NCI-H345 treated with DMSO at 0.1 percent for 48 hours (cell line): ENCODE measurements around the gene VPS52.
A peak's percentile ranks its signal among the peaks of the same experiment; 100 is the strongest.

Experiments
- DNase-seq: peaks from one replicate; lab custom pipeline; 2025; ENCODE audit not compliant: unreplicated experiment; lab: John Stamatoyannopoulos, UW

Gene VPS52

DNA sequence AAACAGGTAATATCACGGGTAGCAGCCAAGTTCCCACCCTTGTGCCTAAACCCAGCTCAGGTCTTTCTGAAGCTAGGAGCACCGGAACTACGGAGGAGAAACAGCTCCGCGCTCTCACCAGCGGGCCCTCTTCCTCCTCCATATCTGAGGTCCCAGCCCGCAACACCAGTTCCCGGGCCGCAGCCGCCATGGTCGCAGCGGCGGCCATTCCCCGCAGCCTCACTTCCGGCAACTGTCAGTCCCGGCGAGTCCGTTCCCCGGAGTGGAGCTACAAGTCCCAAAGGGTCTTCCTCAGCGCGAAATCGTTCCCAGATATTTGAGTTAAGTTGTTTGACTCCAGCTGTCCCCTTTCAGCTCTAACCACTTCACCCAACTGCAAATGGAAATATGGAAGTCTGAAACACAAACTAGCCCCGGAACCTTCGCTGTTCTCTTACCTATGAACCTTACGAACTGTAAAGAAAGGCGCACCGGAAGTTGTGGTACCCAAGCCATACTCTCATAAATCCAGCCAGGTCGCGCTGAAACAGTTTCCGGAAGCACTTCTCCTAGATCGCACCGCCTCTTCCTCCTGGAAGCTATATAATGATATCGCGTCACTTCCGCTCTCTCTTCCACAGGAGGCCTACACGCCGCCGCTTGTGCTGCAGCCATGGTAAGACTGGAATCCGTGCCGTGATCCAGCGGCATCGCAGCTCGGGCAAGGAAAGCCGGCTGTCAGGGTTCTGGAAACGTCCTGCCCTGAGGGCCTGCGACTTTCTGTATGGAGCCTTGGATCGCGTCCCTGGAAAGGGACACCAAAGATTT is at the start of gene VPS52, which contains the start of gene RPS18:
Gene VPS52 (minus strand): TSS at position 409 of the 807 bp plus-strand sequence. CDS start 201 bp downstream, at position 208.
Gene RPS18 (plus strand): TSS at position 608 of the 807 bp plus-strand sequence. CDS start 45 bp downstream, at position 653.
- peak; percentile 96 for DNase-seq

DNA sequence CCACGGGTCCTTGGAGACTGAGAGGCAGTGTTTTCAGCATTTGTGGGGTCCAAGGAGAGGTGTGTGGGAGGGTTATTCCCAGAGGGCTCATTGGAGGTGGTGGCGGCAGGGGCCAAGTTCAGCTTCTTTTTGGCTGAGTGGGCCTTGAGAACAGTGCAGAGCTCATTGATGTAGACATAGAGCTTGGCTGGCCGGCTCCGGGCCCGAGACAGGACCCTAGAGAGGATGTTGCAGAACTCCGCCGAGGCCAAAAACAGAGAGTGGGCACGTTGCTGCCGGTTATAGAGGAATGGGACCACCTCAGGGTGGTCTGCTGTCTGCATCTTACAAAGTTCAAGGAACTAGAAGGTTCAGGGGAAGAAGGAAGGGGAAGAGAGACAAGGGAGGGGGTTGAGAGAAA is 49.6 kb upstream of the VPS52 start:
- no peak for DNase-seq

- DNase-seq, result no peak
Observed at GRCh38 chr6:33320315-33321181, 48.9 kb upstream of the VPS52 start.

GRCh38 chr6:33319939-33320314 is 48.3 kb upstream of the VPS52 start:
- no peak for DNase-seq

DNA sequence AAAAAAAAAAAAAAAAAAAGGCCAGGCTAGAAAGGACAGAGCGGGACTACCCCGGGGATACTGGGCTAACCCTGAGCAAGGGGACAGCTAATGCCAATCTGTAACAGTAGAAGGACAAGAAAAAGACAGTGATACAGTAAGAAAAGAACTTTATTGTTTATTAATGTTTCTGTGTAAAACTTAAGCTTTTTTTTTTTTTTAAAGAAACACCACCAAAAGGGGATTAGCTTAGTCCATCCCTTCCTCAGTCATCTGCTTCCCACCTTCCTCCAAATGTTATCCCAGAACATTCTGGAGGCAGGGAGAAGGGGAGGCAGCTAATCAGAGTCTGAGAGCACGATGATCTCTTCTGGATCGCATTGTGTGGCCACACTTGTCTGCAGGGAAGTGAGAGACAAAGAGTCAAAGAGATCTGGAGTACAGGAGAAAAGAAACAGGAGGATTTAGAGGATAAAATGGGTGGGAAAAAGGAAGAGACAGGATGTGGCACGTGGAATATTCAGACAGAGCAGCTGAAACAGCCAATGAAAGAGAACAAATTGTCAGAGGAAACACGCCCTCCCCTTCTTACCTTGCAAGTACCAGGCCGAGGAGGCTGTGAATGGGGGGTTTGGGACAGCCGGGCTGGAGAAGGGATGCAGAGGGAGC is 46.9 kb upstream of the VPS52 start:
- no peak for DNase-seq

DNA sequence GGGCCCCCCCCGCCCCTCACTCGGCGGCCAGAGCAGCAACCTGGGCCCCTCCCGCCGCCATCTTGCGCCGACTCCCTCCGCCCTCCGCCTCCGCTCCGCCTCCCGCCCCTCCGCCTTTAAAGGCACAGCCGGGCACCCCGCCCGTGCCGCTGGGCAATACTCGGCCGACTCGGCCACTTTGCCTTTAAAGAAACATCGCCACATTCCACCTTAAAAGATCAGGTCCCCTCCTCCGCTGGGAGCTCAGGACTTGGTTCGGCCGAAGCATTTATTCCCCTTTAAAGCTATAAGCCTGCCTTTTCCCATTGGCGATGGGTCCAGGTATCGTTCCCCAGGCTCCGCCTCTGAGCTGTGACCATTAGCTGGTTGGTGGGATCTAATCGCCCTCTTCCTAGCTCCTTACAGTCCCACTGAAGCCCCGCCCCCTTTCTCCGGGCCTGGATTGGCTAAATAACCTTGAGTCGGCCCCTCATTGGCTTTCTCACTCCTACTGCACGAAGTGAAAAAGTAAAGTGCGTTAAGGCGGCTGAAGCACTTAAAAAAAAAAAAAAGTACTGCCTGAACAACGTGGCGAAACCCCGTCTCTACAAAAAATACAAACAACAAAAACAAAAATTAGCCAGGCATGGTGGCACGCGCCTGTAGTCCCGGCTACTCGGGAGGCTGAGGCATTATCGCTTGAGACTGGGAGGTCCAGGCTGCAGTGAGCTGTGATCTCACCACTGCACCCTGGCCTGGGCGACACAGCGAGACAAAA is 46.2 kb upstream of the VPS52 start, which contains the start of gene ZBTB22:
Gene ZBTB22 (minus strand): TSS at position 76 of the 757 bp plus-strand sequence. CDS start 828 bp downstream, outside the sequence.
- peak; percentile 89 for DNase-seq

DNA sequence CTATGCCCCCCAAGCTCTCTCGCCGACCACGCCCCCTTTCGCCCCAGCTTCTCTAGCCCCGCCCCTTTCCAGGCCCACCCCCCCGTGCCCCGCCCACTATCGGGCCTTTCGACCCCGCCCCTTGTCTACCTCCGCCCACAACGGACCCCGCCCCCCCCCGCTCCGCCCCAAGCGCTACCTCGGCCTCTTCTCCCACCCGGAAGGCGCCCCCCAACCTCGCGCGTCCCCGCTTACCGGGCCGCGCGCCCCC is 45.7 kb upstream of the VPS52 start:
- no peak for DNase-seq

DNA sequence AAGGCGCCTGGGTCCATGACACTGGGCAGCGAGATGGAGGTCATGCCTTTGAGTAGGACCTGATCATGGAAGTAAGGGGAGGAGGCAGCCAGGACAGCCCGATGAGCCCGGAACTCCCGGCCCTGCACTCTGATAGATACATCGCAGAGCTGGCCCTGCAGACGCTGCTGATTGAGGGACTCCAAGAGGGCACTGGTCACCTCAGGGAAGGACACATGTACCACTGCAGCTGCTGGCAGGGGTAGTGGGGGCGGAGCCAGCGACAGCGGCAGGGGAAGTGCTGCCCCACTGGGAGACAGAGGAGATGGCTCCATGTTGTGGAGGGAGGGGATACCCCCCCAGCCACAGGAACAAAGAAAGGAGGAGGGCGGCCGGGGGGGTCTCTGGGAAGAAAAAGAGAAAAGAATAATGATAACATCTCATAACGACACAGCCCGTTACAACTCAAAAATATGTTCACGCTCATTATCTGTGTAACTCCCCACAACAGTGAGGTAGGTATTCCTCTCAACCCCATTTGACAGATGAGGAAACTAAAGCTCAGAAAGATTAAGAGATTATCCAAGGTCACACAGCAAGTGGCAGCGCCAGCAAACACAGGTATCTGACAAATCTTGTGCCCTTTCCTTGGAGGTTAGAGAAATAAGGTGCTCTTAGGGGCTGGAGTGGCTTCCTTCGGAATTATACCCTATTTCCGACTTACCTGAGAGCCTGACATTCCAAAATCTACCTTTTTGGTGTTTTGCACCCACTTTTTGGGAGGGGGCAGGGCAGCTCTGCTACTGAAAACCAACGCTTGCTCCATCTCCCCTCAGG is 45.1 kb upstream of the VPS52 start:
- no peak for DNase-seq

DNA sequence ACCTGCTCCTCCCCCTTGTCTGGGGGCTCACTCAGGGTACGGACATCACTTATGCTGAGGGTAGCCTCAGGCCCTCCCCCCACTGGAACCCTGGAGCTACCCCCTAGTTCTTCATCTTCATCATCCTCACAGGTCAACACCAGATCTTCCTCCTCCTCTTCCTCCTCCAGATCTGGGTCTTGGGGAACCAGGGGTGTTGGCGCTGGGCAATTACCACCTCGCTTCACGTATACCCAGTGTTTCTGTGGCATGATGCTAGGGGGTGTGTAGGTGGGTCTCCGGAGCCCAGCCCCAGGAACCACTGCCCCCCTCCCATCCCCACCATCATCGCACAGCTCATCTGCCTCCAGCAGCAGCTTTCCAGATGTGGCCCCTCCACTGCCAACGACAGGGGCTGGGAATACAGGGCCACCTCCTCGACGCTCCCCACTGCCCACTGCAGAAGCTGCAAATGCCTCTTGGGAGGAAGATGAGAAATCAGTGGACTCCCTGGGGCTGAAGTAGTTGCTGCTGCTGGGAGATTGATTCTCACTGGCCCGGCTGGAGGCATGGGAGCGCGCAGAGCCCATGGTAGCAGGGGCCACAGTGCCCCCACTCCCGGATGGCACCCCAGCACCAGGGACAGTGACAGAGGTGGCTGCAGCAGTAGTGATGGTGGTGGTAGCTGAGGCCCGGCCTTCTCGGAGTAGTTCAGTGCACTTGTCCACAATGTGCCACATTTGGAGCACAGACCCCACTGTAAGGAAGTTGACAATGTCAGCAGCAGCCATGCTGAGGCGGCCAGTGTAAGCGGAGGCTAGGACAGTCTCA is 44.3 kb upstream of the VPS52 start:
- DNase-seq, result no peak

DNA sequence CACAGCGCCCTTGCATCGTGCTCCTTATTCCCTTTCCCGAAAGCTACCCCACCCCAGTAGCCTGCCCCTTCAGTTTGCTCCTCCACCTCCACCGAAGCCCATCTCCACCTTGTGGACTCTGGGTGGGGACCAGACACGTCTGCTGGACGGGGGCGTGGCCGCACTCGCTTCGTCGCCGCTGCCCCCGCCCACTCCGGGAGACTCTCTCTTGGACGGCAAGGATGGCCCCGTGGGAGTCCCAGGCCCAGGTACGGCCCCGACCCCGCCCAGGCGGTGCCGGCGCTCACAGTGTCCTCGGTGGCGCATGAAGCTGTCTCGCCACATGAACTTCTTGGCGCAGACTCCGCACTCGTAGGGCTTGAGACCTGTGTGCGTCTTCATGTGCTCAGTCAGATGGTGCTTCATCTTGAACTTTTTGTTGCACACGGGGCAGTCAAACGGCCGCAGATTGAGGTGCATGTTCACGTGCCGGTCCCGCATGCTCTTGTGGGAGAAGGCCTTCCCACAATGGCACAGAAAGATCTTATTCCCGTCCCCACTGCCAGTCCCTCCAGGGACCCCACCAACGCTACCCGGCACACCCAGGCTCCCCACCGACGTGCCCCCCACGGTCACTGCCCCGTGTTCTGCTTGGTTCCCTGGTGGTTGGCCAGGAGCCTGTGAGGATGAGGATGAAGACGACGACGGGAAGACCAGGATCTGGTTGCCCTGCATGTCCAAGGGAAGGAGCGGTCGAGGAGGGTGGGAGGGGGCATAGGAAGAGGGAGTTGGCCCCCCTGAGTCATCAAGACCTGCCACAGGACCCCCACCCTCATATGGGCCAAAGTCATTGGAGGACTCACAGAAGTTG is 43.5 kb upstream of the VPS52 start:
- DNase-seq, result no peak

GRCh38 chr6:33314515-33314942 is 42.9 kb upstream of the VPS52 start:
- DNase-seq, result peak; percentile 21

GRCh38 chr6:33313709-33314514 is 42.2 kb upstream of the VPS52 start, which contains the start of gene TAPBP:
Gene TAPBP, minus strand, starts transcription at chr6:33314078. Its CDS starts 37 bp downstream, at chr6:33314041.
- DNase-seq, result peak; percentile 36

DNA sequence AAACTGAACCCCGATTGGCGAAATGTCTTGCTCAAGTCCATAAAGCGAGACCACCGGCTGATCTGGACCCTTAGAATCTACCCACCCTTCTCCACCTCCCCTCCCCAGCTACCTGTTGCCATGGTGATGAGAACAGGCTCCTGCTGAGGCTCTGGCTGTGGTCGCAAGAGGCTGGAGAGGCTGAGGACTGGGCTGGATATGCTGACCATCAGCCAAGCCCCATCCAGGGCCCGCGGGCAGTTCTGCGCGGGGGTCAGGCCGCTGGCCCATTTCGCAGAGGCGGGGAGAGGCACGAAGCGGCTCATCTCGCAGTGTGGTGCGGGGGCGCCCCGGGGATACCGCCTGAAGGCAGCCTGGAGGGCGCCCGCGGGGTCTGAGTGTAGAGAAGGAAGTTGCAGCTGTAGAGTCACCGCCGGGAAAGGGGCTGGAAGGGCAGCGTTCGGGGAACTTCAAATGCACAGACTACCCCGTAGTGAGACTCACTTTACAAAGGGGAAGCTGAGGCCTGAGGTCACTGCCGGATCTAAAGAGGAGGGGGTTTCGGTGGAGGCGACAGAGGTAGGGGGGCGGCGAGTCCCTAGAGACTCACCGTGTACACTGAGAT is 41.5 kb upstream of the VPS52 start:
- peak; percentile 36 for DNase-seq

DNA sequence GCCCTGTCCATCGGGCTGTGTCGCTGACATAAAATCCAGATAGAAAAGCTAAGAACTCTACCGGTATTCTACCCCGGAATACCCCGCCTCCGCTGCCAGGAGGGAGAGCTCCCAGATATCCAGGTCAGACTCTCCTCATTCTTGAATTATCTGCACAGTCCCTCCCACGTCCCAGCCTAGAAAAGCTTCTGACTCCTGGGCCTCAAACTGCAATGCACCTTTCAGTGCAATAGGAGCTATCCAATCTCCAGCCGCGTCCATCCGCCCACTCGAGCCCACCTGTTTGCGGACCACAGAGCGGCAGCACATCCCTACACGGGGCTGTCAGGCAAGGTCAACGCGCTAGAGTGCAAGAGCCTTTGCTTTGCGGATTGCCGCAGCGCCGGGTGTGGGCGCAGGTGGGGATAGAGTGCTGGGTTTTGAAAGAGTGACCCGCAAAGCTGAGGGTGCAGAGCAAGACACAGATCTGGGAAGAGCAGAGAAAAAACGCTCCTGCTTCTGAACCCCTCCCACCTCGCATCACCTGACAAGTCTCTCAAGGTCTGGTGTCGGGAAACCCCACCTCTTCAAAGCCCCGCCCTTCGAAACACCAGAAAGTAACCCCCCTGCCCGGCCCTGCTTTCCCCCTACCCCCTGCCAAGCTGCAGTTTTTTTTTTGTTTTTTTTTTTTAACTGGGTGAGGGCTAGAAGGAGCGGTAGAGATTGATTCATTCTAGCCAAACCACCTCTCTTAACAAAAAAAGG is 40.9 kb upstream of the VPS52 start:
- DNase-seq, result peak; percentile 75

- DNase-seq, result no peak
Observed at GRCh38 chr6:33306356-33306755, 34.7 kb upstream of the VPS52 start.

- no peak for DNase-seq
Observed at GRCh38 chr6:33305052-33305451, 33.4 kb upstream of the VPS52 start.
